K562 (cell line): ENCODE measurements around the gene ZNF655. TPM values are rescaled to one million over a fixed set of nuclear protein-coding genes. Genes with fewer than 3 reads are reported as not detected.

Source experiments
- ADNP ChIP-seq: fragments of 200-800 bp; sonication (Bioruptor generic); IDR thresholded peaks from 2 replicates; pipeline ENCODE4 v1.6.1; 2016; ENCODE audit warnings: missing genetic modification characterization, missing compliant biosample characterization
- CREB1 ChIP-seq, 2 experiments: sonication (generic) in 1 of 2; formaldehyde crosslinking in 1 of 2; IDR thresholded peaks; 2 replicates each; pipeline versions ENCODE4 v1.6.1 to v1.8.0; 2012 to 2022; ENCODE audit warnings: inconsistent platforms in 1 of 2, mild to moderate bottlenecking in 1 of 2, missing genetic modification reagents in 1 of 2, moderate library complexity in 1 of 2
- CTBP1 ChIP-seq: fragments of 450-650 bp; IDR thresholded peaks from 2 replicates; pipeline ENCODE4 v1.6.1; 2016; ENCODE audit warnings: borderline replicate concordance
- CXXC5 ChIP-seq: fragments of 250-450 bp; sonication (Bioruptor Pico); IDR thresholded peaks from 2 replicates; pipeline ENCODE4 v1.8.0; 2022; ENCODE audit warnings: inconsistent platforms, mild to moderate bottlenecking, moderate library complexity
- ESRRA ChIP-seq: fragments of 450-650 bp; IDR thresholded peaks from 2 replicates; pipeline ENCODE4 v1.6.1; 2014; ENCODE audit warnings: low read depth, mild to moderate bottlenecking, moderate library complexity, borderline replicate concordance
- MCM3 ChIP-seq: fragments of 450-650 bp; IDR thresholded peaks from 2 replicates; pipeline ENCODE4 v1.6.1; 2016
- NBN ChIP-seq: fragments of 450-650 bp; IDR thresholded peaks from 2 replicates; pipeline ENCODE4 v1.6.1; 2016; ENCODE audit warnings: low read depth, mild to moderate bottlenecking
- NCOR1 ChIP-seq: fragments of 450-650 bp; IDR thresholded peaks from 2 replicates; pipeline ENCODE4 v1.6.1; 2016; ENCODE audit warnings: mild to moderate bottlenecking, moderate library complexity
- NR4A1 ChIP-seq, 2 experiments: fragments of 250-450 bp in 1 of 2; fragments of 450-650 bp in 1 of 2; sonication (Bioruptor Pico) in 1 of 2; IDR thresholded peaks; 2 replicates each; pipeline versions ENCODE4 v1.4.0 to v1.6.1; 2016 to 2020; ENCODE audit warnings: mild to moderate bottlenecking in 2 of 2, missing compliant biosample characterization in 1 of 2, missing genetic modification characterization in 1 of 2, moderate library complexity in 1 of 2
- PHB ChIP-seq: fragments of 250-450 bp; sonication (Bioruptor Pico); IDR thresholded peaks from 2 replicates; pipeline ENCODE4 v1.5.0; 2021
- SIN3A ChIP-seq, 2 experiments: fragments of 150-350 bp in 1 of 2; IDR thresholded peaks; 2 replicates each; pipeline ENCODE4 v1.6.1; 2011 to 2016; ENCODE audit warnings: borderline replicate concordance in 2 of 2, low read depth in 2 of 2, low read length in 2 of 2, mild to moderate bottlenecking in 2 of 2, moderate library complexity in 2 of 2; ENCODE audit not compliant: control insufficient read depth in 1 of 2
- TAF9B ChIP-seq: fragments of 450-650 bp; IDR thresholded peaks from 2 replicates; pipeline ENCODE4 v1.6.1; 2018; ENCODE audit warnings: mild to moderate bottlenecking; ENCODE audit not compliant: partially characterized antibody
- TCF7 ChIP-seq: sonication (generic); IDR thresholded peaks from 2 replicates; pipeline ENCODE4 v1.6.1; 2016; ENCODE audit warnings: antibody characterized with exemption, borderline replicate concordance
- TEAD4 ChIP-seq, 2 experiments: sonication (generic) in 1 of 2; formaldehyde crosslinking in 1 of 2; IDR thresholded peaks; 2 replicates each; pipeline versions ENCODE4 v1.6.1 to v1.8.0; 2012 to 2022; ENCODE audit warnings: borderline replicate concordance in 1 of 2, inconsistent platforms in 1 of 2, low read length in 1 of 2, mild to moderate bottlenecking in 1 of 2, missing genetic modification reagents in 1 of 2
- ZC3H8 ChIP-seq: fragments of 450-650 bp; IDR thresholded peaks from 2 replicates; pipeline ENCODE4 v1.6.1; 2017
- ZNF347 ChIP-seq: fragments of 450-650 bp; formaldehyde crosslinking; IDR thresholded peaks from 2 replicates; pipeline ENCODE4 v1.4.0; 2020; ENCODE audit warnings: low read depth, mild to moderate bottlenecking, moderate library complexity
- polyA plus RNA-seq, 8 experiments: library from polyadenylated mRNA; depleted of rRNA in 4 of 8; stranded (reverse) in 5 of 8; unstranded in 3 of 8; fragments of >200 nt; fragmentation: Nextera tagmentation in 2 of 8; fragmentation: Illumina TruSeq in 1 of 8; extraction: Ambion mirVana in 2 of 8; extraction: Trizol in 1 of 8; gene quantifications; 2 replicates each; pipeline versions ENCODE4 v1.2.1 to v1.2.3, GENCODE V29; 2011 to 2014; ENCODE audit warnings: inconsistent platforms in 1 of 8, missing spikeins in 1 of 8
- total RNA-seq, 7 experiments: library from RNA; depleted of rRNA in 6 of 7; stranded (reverse); fragments of >200 nt in 6 of 7; fragmentation: Illumina TruSeq in 2 of 7; extraction: Trizol in 2 of 7; gene quantifications; 2 replicates each; pipeline versions ENCODE4 v1.2.1 to v1.2.3, GENCODE V29; 2011 to 2021; ENCODE audit warnings: low replicate concordance in 1 of 7
- TF ChIP-seq, protein P1 (sequence below): fragments of 200-800 bp; sonication (Bioruptor generic); IDR thresholded peaks from 2 replicates; pipeline ENCODE4 v1.6.1; 2017; ENCODE audit warnings: missing genetic modification characterization, missing compliant biosample characterization
- TF ChIP-seq, protein P2 (sequence below): fragments of 450-650 bp; formaldehyde crosslinking; conservative IDR thresholded peaks from 2 replicates; pipeline ENCODE4 v1.4.0; 2022; ENCODE audit warnings: mild to moderate bottlenecking, missing genetic modification characterization
- TF ChIP-seq, protein P3 (sequence below): sonication (generic); formaldehyde crosslinking; IDR thresholded peaks from 2 replicates; pipeline ENCODE4 v1.8.0; 2022; ENCODE audit warnings: mild to moderate bottlenecking, low read depth, missing genetic modification reagents

Gene ZNF655
- total and polyA plus RNA-seq, 9 of the 15 experiments (the other 6 are each of a cell fraction or from before 2014, with no cell fraction given), result 25.7 to 130 (median 95.2) TPM

DNA sequence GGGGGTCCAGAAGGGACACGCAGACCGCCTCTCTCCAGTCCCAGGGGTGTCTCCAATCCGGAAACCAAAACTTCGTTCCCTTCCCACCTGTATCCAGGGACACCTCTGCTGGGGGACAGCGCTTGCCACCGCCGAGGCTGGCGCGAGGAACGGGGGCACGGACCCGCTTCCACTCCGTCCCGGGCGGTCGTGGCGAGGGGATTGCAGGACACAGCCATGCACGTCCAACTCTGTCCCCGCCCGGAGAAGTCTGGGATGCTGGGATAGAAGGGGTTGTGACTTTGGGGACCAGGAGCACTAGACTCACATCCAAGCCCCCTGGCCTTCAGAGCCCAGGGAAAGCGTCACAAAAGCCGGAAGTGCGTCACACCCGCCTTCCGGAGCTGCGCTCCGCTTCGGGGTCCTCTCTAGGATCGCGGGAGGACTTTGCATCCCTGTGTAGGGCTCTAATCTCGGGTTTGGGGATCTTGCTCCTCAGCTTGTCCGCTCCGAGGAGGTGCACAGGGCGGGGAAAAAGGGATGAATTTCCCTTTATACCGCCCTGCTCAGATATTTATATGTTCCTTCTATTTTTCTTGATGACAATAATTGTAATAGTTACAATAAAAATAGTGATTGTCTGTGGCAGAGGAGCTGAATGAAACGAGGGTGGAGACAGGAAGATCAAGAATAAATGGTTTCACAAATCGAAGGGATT, 6.5 kb upstream of the ZNF655 start, which contains the start of gene FAM200A (continued):
- TF ChIP-seq ESRRA, result peak; percentile 70
- TF ChIP-seq CREB1 (IDR thresholded peaks at IDR 0.05), result peak; percentile 99
- TF ChIP-seq CREB1 (CRISPR knock-in tag; IDR thresholded peaks at IDR 0.05), result peak; percentile 97
- no peak for TF ChIP-seq ADNP
- no peak for TF ChIP-seq MCM3
- TF ChIP-seq, protein P1, sequence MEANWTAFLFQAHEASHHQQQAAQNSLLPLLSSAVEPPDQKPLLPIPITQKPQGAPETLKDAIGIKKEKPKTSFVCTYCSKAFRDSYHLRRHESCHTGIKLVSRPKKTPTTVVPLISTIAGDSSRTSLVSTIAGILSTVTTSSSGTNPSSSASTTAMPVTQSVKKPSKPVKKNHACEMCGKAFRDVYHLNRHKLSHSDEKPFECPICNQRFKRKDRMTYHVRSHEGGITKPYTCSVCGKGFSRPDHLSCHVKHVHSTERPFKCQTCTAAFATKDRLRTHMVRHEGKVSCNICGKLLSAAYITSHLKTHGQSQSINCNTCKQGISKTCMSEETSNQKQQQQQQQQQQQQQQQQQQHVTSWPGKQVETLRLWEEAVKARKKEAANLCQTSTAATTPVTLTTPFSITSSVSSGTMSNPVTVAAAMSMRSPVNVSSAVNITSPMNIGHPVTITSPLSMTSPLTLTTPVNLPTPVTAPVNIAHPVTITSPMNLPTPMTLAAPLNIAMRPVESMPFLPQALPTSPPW (CRISPR knock-in tag), result peak; percentile 67
- TF ChIP-seq TCF7, result peak; percentile 46; the same call in 1 of the 2 replicates
- TF ChIP-seq TAF9B, result peak; percentile 76
- TF ChIP-seq, protein P2, sequence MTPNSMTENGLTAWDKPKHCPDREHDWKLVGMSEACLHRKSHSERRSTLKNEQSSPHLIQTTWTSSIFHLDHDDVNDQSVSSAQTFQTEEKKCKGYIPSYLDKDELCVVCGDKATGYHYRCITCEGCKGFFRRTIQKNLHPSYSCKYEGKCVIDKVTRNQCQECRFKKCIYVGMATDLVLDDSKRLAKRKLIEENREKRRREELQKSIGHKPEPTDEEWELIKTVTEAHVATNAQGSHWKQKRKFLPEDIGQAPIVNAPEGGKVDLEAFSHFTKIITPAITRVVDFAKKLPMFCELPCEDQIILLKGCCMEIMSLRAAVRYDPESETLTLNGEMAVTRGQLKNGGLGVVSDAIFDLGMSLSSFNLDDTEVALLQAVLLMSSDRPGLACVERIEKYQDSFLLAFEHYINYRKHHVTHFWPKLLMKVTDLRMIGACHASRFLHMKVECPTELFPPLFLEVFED (CRISPR knock-in tag), result no peak
- TF ChIP-seq, protein P3, sequence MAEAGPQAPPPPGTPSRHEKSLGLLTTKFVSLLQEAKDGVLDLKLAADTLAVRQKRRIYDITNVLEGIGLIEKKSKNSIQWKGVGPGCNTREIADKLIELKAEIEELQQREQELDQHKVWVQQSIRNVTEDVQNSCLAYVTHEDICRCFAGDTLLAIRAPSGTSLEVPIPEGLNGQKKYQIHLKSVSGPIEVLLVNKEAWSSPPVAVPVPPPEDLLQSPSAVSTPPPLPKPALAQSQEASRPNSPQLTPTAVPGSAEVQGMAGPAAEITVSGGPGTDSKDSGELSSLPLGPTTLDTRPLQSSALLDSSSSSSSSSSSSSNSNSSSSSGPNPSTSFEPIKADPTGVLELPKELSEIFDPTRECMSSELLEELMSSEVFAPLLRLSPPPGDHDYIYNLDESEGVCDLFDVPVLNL (CRISPR knock-in tag), result peak; percentile 61
- TF ChIP-seq TEAD4 (IDR thresholded peaks at IDR 0.05; ENCODE audit: low read length), result peak; percentile 25
- no peak for TF ChIP-seq TEAD4 (CRISPR knock-in tag; IDR thresholded peaks at IDR 0.05; ENCODE audit: borderline replicate concordance)
- TF ChIP-seq ZNF347 (CRISPR knock-in tag), result no peak
- TF ChIP-seq SIN3A (IDR thresholded peaks at IDR 0.05; ENCODE audit: borderline replicate concordance in 2 of 2, control insufficient read depth in 1 of 2, low read depth in 2 of 2, low read length in 2 of 2), result peak; percentile 69 to 78; a peak in 2 of 4 replicates
- peak; percentile 93 for TF ChIP-seq NBN
- 0 out of 2 replicates have a peak, but pooled peaks have one; percentile 19 for TF ChIP-seq ZC3H8
- TF ChIP-seq CTBP1, result peak; percentile 80
- TF ChIP-seq CXXC5, result peak; percentile 87
- peak; percentile 37; the same call in 1 of the 2 replicates for TF ChIP-seq NCOR1
- no peak for TF ChIP-seq NR4A1 (CRISPR knock-in tag; IDR thresholded peaks at IDR 0.05)
- 0 out of 2 replicates have a peak, but pooled peaks have one; percentile 52 for TF ChIP-seq NR4A1 (tag; IDR thresholded peaks at IDR 0.05)
- 0 out of 2 replicates have a peak, but pooled peaks have one; percentile 28 for TF ChIP-seq PHB
